ENCODE measurements around the gene RALBP1.
"Not testable (repeated sequence)": the region's sequence is repeated elsewhere in the genome, so short reads cannot be mapped to it uniquely, and the experiment has no call there.

The RALBP1 gene

DNA sequence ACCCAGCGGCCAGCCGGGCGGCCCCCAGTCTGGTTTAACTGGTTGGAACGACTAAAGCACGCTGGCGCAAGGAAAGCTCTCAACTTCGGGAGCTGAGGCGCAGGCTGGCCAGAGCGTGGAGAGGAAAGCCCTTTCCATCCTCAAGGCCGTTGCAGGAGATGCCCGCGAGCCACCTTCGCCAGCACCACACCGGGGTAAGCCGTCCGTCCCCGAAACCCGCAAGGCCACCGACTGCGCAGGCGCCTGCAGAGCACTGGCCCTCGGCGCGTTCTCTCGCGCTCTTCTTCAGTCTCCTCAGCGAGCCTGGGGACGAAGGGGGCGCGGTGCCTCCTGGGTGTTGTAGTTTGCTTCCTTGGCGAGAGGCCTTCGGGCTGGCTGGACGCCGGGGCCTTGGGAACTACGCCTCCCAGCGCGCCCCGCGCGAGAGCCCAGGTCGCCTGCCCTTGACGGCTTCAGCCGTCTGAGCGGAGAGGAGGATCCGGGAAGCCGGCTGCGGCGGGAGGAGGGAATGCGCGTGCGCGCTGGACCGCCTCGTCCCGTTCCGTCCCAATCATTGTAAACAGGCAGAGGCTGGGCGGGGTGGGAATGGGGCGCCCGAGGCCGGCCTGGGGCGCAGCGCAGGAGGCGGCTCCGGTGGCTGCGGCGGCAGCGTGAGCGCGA is at the start of gene RALBP1:
Gene RALBP1 (plus strand): TSS at position 531 of the 660 bp plus-strand sequence. CDS start 37,533 bp downstream, outside the sequence.
- DNase-seq (ENCODE audit: low read depth in 2 of 3, low spot score in 2 of 3) = peak; percentile 90 to 98 (median 93)

DNA sequence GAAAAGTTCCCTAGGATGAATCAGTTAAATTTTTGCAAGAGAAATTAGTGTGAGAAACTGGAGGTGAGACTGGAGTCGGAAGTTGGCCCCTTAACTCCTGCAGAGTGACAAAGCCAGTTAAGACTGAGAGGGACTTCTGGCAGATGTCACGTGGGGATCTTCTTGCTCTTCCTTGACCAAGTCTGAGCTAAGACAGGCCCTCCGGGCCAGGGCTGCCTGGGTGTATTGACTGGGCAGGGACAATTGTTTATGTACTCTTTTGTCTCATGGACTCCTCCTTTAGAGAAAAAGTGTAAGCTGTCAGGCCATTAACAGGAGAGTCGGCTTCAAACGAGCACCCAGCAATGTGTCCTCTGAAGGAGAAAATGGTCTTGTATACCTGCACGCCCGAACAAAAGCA is 48.6 kb upstream of the RALBP1 start:
- no peak for DNase-seq (ENCODE audit: low read depth in 2 of 3, low spot score in 2 of 3)

DNA sequence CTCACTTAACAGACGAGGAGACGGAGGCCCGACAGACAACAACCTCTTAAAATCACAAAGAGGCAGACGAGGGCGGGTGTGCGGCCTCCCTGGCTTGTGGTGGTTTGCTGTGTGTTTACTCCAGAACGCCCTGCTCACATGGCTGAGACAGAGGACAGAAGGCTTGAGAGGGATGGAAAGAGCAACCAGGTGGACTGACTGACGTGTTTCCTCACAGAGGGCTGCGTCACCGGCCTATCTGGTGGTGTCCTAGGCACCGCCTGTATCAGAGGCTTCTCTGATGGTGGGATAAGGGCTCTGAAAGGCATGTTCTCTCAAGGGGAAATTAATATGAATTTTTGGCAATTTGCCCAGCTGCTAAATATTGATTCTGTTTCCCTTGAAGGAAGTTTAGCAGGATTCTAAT is 47.0 kb upstream of the RALBP1 start:
- no peak for DNase-seq (ENCODE audit: low read depth in 2 of 3, low spot score in 2 of 3)

DNA sequence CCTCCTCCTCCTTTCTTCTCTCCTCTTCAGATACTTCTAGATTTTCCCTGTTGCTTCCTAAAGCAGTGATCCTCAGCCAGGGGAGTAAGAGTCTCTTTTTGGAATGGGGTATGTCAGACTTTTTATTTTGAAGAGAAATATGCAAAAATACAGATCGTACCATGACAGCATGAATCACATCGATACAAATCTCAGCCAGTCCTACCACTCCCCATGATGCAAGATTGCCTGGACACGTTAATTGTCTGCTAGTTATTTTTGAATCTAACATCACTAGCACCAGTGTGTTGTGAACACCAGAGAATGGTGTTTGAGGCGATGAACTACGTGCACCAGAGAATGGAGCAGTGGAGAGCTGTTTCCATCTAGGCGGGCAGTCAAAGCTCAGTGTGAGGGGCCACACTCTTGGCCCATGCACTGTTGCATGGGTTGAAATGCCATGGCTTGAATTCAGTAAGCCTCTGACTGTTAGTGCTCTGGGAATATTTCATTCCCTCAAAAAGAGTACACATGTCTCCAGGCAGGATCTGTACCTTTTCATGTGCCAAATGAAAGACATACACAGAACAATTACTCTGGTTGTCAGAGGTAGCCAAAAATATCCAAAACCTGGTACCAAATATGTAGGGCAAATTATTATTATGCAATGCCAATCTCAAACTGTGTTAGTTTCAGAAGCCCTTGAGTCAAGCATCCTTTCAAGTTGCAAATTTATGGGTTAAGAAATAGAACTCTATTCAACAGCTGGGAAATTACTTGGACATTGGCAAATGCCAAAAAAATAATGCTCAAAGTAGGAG is 46.3 kb upstream of the RALBP1 start:
- DNase-seq (ENCODE audit: low read depth in 2 of 3, low spot score in 2 of 3) = no peak

DNA sequence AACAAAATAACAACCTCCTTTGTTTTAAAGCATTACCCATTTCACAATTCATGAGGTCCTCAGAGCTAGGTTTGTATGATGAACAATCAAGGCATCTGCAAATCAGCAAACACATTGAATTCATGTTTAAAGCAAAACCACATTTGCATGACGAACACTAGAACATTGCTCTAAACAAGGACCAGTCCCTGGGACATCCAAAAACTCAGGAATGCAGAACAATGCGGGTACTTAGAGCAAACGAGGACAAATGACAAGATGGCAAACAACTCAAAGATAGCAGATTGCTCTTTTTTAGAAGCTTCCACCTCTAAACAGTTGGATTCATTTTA is 45.7 kb upstream of the RALBP1 start:
- DNase-seq (ENCODE audit: low read depth in 2 of 3, low spot score in 2 of 3) = no peak

DNA sequence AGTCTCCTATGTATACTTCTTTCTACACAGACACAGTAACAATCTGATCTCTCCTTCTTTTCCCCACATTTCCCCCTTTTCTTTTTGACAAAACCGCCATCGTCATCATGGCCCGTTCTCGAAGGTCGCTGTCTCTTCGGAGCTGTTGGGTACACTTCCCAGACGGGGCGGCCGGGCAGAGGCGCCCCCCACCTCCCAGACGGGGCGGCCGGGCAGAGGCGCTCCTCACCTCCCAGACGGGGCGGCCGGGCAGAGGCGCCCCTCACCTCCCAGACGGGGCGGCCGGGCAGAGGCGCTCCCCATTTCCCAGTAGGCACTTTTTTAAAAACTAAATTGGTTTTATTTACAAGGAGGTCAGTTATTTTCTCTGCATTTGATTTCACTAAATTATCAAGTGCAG is 45.0 kb upstream of the RALBP1 start:
- DNase-seq (ENCODE audit: low read depth in 2 of 3, low spot score in 2 of 3) = not testable (repeated sequence)

DNA sequence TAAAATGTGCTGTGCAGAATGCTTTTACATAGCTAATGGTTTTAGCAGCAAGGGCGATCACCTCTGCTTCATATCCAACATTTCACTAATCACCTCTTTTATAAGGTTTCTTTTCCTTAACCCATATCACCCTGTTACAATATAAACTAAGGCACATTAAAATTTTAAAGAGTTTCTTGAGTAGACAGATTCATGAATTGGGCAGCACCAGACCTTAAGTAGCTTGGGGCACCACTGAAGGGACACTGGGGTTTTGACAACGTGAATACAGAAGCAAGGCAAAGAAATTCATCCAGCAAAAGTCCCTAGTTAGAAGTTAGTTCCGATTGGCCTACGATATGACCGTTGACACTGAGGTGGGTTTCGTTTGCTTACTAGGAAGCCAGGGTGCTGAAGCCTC is 44.0 kb upstream of the RALBP1 start:
- DNase-seq (ENCODE audit: low read depth in 2 of 3, low spot score in 2 of 3) = no peak

DNA sequence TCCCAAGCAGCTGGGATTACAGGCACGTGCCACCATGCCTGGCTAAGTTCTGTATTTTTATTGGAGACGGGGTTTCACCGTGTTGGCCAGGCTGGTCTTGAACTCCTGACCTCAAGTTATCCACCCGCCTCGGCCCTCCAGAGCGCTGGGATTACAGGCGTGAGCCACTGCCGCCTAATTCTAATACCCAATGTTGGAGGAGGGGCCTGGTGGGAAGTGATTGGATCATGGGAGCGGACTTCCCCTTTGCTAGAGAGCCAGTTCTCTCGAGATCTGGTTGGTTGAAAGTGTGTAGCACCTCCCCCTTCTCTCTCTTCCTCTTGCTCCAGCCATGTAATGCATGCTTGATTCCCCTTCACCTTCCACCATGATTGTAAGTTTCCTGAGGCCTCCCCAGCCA is 42.2 kb upstream of the RALBP1 start:
- DNase-seq (ENCODE audit: low read depth in 2 of 3, low spot score in 2 of 3) = not testable (repeated sequence)

DNA sequence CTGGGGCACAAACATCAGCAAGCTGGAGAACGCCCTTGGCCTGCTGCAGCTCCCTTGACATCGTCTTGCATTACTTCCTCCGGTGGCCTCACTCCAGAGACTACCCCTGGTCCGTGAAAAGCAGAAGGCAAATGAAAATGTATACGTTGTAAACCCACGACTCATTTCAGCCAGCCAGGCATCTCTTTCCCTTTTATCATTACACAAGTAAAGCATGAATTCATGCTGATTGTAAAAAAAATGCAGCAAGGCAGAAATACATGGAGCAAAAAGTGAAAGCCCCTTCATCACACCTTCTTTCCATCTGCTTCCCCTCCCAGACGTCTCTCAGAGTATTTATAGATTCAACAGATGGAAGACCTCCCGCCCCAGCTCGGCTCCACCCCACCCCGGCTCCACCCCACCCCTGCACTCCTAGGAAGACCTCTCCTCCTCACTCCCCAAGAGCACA is 41.6 kb upstream of the RALBP1 start:
- DNase-seq (ENCODE audit: low read depth in 2 of 3, low spot score in 2 of 3) = no peak

DNA sequence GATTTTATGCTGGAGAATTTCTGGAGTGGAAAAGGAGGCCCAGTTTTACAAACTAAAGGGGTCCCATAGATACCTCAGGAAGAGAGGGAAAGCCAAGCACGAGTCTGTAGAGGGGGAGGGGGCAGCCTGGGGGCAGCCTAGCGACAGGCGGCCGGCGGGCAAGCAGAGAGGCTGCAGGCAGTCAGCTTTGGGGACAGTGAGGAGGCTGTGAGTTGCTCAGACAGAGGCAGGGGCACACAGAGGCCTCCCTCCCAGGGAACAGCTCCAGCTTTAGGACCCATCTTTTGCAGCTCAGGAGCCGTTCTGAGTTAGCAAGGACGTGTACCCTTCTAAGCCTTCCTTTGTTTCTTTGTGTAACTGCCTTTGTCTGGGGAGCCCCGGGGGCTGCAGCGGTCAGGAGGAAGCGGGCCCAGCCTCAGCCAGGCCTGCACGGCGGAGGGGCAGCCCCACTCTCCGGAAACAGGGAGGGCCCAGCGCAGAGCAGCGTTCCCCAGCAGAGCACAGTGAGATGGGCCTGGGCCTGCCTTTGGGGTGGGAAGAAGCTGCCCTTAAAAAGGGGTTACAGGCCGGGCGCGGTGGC is 41.1 kb upstream of the RALBP1 start:
- DNase-seq (ENCODE audit: low read depth in 2 of 3, low spot score in 2 of 3) = no peak

DNA sequence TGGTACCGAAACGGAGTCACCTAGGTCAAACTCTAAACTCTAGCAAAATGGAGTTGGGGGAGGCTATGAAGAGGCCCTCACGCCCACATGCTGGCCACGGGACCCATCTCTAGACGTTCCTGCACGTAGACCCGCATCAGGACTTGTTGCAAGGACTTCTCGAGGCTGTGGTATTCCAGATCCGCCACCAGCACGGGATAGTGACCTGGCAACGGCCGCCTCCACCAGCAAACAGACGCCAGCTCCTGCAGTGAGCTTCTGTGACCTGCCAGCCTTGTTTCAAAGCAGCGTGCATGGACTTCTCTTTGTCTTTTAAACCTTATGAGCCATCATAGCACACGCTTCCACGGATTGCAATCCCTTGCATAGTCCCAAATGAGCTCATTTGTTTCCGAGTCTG is 40.3 kb upstream of the RALBP1 start:
- DNase-seq (ENCODE audit: low read depth in 2 of 3, low spot score in 2 of 3) = no peak

DNA sequence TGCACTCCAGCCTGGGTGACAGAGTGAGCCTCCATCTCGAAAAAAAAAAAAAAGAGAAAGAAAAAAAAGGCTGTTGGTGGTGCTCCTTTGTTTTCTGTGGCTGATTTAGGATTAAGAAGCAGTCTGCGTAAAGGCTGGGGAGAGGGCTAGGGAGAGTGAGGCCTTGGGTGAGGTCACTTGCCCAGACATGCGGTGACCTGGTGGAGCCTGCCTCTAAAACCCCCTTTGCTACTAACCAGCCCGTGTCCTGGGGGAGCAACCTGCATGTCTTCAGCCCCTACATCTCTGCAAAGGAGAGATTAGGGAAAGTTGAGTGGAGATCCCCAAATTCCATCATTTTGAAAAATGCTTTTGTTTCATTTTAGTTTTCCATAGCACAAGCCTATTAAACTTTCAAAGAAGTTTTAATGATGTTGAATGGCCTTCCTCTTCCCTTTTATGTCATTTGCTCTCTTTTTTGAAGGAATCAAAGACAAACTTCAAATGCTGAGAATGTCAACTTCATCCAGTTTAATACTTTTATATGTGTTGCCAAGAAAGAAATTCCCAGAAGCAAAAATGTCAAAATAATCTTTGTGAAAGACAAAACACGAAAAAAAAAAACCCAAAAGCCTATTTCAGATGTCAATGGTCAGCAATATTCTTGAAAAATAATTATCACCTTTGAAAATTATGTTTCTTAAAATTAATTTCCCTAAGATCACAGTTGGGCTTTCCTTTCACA is 38.9 kb upstream of the RALBP1 start:
- no peak for DNase-seq (ENCODE audit: low read depth in 2 of 3, low spot score in 2 of 3)

DNA sequence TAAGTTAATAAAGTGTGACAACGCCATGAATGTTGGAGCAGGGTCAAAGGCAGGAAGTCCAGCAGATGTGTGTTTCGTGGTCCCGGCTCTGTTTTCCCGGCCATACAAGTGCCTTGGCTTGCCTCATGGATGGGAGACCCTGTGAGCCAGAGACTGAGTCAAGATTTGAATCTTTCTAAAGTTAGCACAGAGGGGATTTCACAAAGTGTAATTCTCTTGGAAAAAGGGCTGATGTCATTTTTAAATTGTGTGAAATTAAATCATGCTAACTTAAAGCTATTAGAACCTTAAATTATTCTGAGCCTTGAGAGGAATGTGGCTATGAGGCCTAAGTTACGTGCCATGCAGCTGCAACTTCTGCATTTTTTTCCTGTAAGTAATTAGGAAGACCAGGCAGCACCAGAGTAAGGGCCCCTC is 38.3 kb upstream of the RALBP1 start:
- no peak for DNase-seq (ENCODE audit: low read depth in 2 of 3, low spot score in 2 of 3)

DNA sequence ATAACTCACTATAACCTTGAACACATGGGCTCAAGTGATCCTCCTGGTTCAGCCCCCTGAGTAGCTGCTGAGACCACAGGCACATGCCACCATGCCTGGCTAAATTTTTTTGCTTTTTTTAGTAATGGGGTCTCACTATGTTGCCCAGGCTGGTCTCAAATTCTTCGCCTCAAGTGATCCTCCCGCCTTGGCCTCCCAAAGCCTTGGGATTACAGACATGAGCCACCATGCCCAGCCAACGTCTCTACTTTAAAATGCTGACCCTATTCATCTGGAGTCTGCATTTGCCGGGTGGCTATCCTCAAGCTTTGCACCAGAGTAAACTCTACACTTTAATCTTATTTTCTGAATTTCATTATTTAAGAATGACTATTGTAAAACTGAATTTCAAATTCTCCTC is 37.6 kb upstream of the RALBP1 start:
- no peak for DNase-seq (ENCODE audit: low read depth in 2 of 3, low spot score in 2 of 3)

DNA sequence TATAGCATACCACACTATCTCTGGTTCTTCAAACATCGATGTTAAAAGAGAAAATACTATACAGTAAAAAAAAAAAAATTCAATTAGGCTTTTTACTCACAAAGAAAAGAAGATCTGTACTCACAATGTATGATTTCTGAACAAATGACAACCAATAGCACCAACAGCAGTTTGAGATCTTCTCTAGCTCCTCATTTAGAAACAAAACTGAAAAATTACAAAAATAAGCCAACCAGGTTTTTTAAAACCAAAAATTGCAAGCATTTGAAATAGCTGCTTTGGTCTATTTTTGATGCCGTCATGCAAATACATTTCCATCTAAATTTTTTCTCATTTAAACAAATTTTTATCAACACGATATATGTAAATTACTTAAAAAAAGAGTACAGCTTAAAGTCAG is 34.3 kb upstream of the RALBP1 start:
- no peak for DNase-seq (ENCODE audit: low read depth in 2 of 3, low spot score in 2 of 3)

DNA sequence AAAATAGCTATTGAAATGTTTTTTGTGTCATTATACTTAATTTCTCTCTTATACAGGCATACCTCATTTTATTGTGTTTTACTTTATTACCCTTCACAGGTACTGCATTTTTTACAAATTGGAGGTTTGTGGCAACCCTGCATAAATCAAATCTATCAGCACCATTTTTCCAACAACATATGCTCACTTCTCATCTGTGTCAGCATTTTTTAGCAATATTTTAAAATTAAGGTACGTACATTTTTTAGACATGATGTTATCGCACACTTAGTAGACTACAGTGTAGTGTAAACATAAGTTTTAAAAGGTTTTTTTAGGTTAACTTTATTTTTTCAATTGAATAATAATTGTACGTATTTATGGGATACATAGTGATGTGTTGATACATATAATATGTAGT is 30.8 kb upstream of the RALBP1 start:
- no peak for DNase-seq (ENCODE audit: low read depth in 2 of 3, low spot score in 2 of 3)

DNA sequence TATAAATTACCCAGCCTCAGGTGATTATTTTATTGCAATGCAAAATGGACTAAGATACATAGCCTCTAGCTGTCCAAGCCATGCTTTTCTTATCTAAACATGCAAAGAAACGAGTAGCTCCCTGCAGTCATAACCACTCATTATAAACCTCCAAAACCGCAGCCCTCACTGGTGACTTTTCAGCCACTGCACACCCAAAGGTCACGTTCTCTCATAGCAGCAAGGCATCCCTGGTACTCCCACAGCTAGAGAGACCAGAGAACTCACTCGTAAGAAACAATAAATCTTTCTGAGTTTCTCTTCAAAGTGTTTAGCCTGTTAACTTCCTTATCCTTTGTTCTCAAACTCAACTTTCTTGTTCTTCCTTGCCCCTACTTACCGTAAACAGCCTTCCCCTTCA is 28.5 kb upstream of the RALBP1 start:
- DNase-seq (ENCODE audit: low read depth in 2 of 3, low spot score in 2 of 3) = no peak

DNA sequence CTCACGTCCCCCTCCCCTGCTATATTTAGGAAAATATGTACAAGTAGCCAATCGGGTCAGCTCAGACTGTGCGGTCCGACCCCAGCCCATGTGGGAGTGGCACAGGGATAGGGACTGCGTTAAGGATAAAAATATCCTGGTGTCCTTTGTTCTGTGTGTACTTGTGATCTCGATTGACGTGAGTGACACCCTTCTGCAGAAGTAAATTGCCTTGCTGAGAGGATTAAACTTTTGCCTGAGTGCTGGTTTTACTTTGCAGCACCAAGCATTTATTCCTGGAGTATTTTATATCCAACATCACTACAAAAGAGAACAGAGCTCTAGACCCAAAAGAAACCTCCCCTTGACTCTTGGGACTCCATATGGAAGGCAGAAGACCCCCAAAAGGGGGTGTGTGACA is 28.0 kb upstream of the RALBP1 start:
- DNase-seq (ENCODE audit: low read depth in 2 of 3, low spot score in 2 of 3) = no peak

DNA sequence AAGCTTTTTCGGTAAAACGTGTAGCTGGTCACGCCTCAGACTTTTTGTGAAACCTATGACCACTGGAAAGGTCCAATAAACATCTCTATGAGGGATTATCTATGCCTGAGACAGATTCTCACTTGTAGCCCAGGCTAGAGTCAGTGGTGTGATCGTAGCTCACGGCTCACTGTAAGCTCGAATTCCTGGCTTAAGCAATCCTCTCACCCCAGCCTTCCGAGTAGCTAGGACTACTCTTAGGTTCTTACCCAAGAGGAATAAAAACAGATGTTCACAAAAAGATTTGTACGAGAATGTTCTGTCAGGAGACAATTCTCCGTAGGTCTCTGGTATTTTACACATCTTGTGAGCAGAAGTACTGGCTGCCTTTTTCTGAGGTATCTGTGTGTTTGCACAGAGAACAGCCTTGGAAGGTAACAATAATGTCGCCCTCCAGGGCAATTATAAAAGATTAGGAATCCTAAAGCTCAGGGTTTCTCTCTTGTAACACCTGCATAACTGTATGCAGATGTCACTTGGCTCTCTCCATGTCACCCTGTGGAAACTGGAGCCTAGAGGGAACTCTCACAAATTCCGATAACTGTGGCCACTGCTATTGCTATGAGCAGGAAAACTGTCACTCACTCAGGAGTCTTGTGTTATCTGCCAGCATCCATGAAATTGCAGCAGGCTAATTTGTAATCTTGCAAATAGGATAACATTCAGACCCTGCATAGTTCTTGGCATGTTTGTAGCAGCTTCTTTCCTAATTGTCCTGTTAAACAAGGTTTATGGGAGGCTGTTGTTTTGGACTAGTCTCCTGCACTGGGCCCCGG is 25.5 kb upstream of the RALBP1 start:
- DNase-seq (ENCODE audit: low read depth in 2 of 3, low spot score in 2 of 3) = no peak

DNA sequence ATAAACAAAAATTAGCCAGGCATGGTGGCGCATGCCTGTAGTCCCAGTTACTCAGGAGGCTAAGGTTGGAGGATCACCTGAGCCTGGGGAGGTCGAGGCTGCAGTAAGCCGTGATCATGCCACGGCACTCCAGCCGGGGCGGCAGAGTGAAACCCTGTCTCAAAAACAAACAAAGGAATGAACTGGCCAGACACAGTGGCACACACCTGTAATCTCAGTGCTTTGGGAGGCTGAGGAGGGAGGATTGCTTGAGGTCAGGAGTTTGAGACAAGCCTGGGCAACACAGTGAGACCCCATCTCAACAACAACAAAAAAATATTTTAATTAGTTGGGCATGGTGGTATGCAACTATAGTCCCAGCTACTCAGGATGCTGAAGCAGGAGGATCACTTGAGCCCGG is 24.4 kb upstream of the RALBP1 start:
- DNase-seq (ENCODE audit: low read depth in 2 of 3, low spot score in 2 of 3) = not testable (repeated sequence)

DNA sequence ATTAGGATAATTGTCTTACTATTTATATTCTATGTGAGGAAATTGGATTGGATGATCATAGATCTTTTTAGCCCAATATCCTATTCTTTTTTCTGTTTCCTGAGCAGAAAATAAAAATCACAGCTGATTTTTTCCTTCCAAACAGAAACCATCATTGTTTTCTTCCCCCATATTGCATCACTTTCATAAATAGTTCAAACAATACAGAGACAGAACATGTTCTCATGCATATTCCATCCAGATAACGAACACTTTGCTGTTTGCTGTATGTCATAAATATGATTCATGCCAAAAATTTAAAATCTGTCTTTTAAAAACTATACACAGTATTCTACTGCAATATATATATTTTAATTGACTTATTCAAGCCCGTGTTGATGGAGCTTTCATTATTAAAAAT is 22.0 kb upstream of the RALBP1 start:
- DNase-seq (ENCODE audit: low read depth in 2 of 3, low spot score in 2 of 3) = no peak

Data from activated CD8-positive, alpha-beta memory T cell treated with anti-CD3 and anti-CD28 coated beads for 48 hours (primary cell).